Prostate gland (tissue), 2 donors: ENCODE measurements around the gene EXOC8. TPM values are rescaled to one million over a fixed set of nuclear protein-coding genes. Genes with fewer than 3 reads are reported as not detected.

Source experiments
- DNase-seq: peaks from one replicate; pipeline ENCODE4 v3.0.0-alpha.2; 2019; ENCODE audit warnings: low spot score
- H3K27ac ChIP-seq, 2 donors: fragments of 200-600 bp; sonication (generic); 2 replicates each; pipeline ENCODE4 v1.5.1; 2017 to 2019
- H3K27me3 ChIP-seq: fragments of 200-600 bp; sonication (generic); replicated peaks from 2 replicates; pipeline ENCODE4 v1.5.1; 2019; ENCODE audit not compliant: insufficient read depth
- H3K36me3 ChIP-seq, 2 donors: fragments of 200-600 bp; sonication (generic); 1 replicate in 1 of 2; 2 replicates in 1 of 2; pipeline versions ENCODE4 v1.5.1 to v1.8.1; 2017 to 2019
- H3K4me1 ChIP-seq: fragments of 200-600 bp; sonication (generic); replicated peaks from 2 replicates; pipeline ENCODE4 v1.5.1; 2019
- H3K4me3 ChIP-seq, 2 donors: fragments of 200-600 bp; sonication (generic); 2 replicates each; pipeline ENCODE4 v1.5.1; 2017 to 2019
- H3K9me3 ChIP-seq: fragments of 200-600 bp; sonication (generic); 2 replicates; pipeline ENCODE4 v1.5.1; 2017
- POLR2A ChIP-seq: fragments of 450-650 bp; IDR thresholded peaks from one replicate; pipeline ENCODE4 v1.6.1; 2016; ENCODE audit warnings: antibody characterized with exemption, mild to moderate bottlenecking
- POLR2AphosphoS5 ChIP-seq: sonication (generic); formaldehyde crosslinking; IDR thresholded peaks from one replicate; pipeline ENCODE4 v1.6.1; 2017; ENCODE audit warnings: antibody characterized with exemption
- WGBS: methylation state at CpG from one replicate; pipeline ENCODE4 v1.1.5; 2018; 5-methylcytosine and 5-hydroxymethylcytosine counted together
- intact Hi-C: fragments of 100-400 bp; cut with DNase I; formaldehyde crosslinking; loops from one replicate; pipeline ENCODE4 v1.14.2; 2022
- total RNA-seq, 2 donors: library from RNA; depleted of rRNA; stranded (reverse); fragments of >200 nt; gene quantifications; one replicate each; pipeline ENCODE4 v1.1.0, GENCODE V29; 2016
- TF ChIP-seq, protein P1 (sequence below), 4 experiments: fragments of 200-600 bp in 2 of 4; fragments of 450-650 bp in 2 of 4; sonication (generic) in 2 of 4; IDR thresholded peaks; 1 replicate in 3 of 4; 2 replicates in 1 of 4; pipeline ENCODE4 v1.5.1; 2016 to 2019; ENCODE audit warnings: antibody characterized with exemption in 4 of 4, mild to moderate bottlenecking in 2 of 4, moderate library complexity in 2 of 4

EXOC8 gene
- total RNA-seq, 2 donors from 2014 or later, result 11.9 to 14.8 TPM

DNA sequence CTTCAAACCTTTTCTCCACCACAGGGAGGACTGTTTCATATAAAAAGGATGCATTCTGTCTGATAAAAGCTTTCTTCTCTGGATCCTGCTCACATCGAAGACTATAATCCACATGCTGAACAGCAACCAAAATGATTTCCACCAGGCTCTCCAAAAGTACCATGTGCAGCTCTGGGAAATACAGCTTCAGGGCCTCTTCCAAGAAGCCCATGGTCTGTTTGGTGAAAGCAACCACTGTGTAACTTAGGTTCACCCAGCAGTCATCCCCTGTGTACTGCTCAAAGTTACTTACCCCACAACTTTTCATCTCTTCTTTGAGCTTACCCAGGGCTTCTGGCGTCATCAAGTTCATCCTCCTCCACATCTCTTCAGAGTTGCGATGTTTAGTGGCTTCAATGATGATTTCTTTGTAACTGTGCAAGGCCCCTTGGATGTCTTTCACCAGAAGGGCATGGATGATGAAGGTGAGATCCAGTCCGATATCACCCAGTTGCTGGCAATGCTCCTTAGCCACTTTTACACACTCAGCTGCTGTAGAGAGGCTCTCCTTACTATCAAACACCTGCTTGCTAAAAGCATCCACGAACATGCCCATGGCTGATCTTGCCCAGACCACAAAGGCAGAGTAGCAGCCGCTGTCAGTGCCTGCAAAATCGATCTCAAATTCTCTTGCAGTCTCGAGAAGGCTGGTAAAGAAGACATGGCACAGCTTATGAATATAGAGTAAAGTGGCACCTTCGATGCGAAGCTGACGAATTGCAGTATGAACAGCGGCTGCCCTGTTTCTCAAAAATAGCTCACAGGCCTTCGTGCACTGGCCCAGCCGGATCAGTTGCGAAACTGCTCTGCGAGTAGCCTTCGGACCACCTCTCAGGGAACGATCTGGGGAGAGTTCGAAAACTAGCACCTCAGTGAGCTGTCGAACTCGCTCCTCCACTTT, 1.7 kb downstream of the EXOC8 start:
- Histone ChIP-seq H3K9me3 (no peaks in the 10 kb centered on the region), H3K36me3 (no peaks in the 10 kb centered on the region), H3K27me3 (no peaks in the 10 kb centered on the region), H3K4me3 (peak overlapping the region; percentile 70 to 77), H3K4me1 (peaks cover 7% of the 10 kb centered on the region), H3K27ac (no peak overlapping the region)
- TF ChIP-seq POLR2AphosphoS5 (no peak), POLR2A (no peak)
- TF ChIP-seq, protein P1, sequence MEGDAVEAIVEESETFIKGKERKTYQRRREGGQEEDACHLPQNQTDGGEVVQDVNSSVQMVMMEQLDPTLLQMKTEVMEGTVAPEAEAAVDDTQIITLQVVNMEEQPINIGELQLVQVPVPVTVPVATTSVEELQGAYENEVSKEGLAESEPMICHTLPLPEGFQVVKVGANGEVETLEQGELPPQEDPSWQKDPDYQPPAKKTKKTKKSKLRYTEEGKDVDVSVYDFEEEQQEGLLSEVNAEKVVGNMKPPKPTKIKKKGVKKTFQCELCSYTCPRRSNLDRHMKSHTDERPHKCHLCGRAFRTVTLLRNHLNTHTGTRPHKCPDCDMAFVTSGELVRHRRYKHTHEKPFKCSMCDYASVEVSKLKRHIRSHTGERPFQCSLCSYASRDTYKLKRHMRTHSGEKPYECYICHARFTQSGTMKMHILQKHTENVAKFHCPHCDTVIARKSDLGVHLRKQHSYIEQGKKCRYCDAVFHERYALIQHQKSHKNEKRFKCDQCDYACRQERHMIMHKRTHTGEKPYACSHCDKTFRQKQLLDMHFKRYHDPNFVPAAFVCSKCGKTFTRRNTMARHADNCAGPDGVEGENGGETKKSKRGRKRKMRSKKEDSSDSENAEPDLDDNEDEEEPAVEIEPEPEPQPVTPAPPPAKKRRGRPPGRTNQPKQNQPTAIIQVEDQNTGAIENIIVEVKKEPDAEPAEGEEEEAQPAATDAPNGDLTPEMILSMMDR (IDR thresholded peaks at IDR 0.05), result no peak
- 52% methylated on average over 21 of the region's 21 CpGs for WGBS
- intact Hi-C loops, result loop anchor here (5.0 kb wide), 3 partner anchors 86 to 191 kb away; partner anchors contain the start of genes EGLN1, GNPAT and TSNAX
- DNase-seq, result no peak

DNA sequence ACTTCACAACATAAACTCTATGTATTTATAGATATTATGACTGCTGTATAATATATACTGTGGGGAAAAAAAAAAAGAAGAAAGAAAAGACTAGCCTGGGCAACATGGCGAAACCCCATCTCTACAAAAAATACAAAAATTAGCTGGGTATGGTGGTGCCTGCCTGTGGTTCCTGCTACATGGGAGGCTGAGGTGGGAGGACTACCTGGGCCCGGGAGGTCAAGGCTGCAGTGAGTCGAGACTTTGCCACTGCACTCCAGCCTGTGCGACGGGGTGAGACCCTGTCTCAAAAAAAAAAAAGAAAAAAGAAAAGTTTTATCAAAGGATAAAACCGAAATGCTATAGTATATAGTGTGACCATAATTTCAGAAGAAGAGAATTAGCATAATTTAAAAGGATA, 2.7 kb downstream of the EXOC8 start:
- no peaks in the 10 kb centered on the region for H3K36me3 ChIP-seq
- intact Hi-C loops, result loop anchor here (5.0 kb wide), 3 partner anchors 87 to 192 kb away; partner anchors contain the start of genes EGLN1, GNPAT and TSNAX
- WGBS, result 92% methylated on average over 6 of the region's 6 CpGs

DNA sequence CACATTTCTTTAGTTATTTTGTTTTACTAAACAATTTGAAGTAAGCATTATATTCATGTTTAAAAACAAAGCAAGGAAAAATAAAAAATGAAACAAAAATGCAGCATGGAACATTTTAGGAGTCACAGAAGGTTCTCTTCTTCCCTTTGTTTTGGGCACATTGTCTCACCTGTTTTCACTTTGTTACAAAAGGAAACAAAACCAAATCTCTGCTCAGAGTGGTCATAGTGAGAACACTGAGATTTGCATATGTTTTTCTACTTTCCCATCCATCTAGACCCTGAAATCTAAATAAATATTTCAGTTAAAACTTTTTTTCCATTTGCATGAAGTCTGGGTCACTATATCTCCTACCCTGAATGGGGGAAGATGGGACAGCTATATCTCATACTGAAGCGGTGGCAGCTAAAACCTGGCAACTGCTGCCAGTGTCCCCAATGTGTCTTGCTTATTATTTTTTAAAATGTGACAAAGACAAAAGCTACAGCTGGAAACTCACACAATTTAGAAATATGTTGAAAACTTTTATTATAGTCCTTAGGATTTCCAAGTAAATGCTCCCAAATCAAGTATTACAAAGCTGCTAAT, 3.5 kb downstream of the EXOC8 start:
- Histone ChIP-seq H3K9me3 (no peaks in the 10 kb centered on the region), H3K4me3 (peak overlapping the region in 1 of 2 donors; percentile 7), H3K4me1 (peaks cover 3% of the 10 kb centered on the region), H3K36me3 (no peaks in the 10 kb centered on the region), H3K27me3 (no peaks in the 10 kb centered on the region), H3K27ac (no peak overlapping the region)
- TF ChIP-seq POLR2A (no peak), POLR2AphosphoS5 (no peak)
- TF ChIP-seq, protein P1 (IDR thresholded peaks at IDR 0.05), result no peak
- WGBS, result 75% methylated on average over 1 of the region's 1 CpG
- no peak for DNase-seq
- intact Hi-C loops, result no loop called here

More for the DNA sequence above, 2.7 kb downstream of the EXOC8 start:
- H3K9me3 ChIP-seq, result no peaks in the 10 kb centered on the region
- peak overlapping the region in 1 of 2 donors; percentile 7 for H3K4me3 ChIP-seq
- no peak for DNase-seq
- TF ChIP-seq, protein P1 (IDR thresholded peaks at IDR 0.05), result no peak
- TF ChIP-seq POLR2AphosphoS5, result no peak
- TF ChIP-seq POLR2A, result no peak
- H3K4me1 ChIP-seq, result peaks cover 7% of the 10 kb centered on the region
- H3K27me3 ChIP-seq, result no peaks in the 10 kb centered on the region
- no peak overlapping the region for H3K27ac ChIP-seq

DNA sequence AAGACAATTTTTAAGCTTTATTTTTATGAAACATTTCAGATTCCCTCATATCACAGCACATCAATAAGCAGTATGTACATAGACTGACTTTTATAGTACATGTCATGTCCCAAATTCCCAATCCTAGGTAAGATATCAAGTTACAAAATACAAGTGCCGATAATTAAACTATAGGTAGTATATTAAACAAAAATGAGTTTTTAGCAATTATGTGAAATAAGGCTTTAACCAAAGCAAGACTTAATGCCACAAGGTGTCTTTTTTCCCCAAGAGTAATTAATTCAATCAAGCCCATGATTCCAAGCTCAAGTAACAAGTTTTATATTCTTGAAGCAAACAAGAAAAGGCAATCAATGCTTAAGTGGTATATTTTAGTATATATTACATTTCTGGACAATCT, 4.9 kb downstream of the EXOC8 start:
- 73% methylated on average over 1 of the region's 1 CpG for WGBS
- Histone ChIP-seq H3K36me3 (no peaks in the 10 kb centered on the region), H3K4me3 (no peak overlapping the region), H3K4me1 (no peaks in the 10 kb centered on the region), H3K27ac (no peak overlapping the region), H3K9me3 (no peaks in the 10 kb centered on the region), H3K27me3 (no peaks in the 10 kb centered on the region)
- intact Hi-C loops, result no loop called here
- no peak for DNase-seq
- TF ChIP-seq, protein P1 (IDR thresholded peaks at IDR 0.05), result no peak
- TF ChIP-seq POLR2AphosphoS5, result no peak
- TF ChIP-seq POLR2A, result no peak
